ENCODE measurements around the gene TMEM38B. TPM values are rescaled to one million over a fixed set of nuclear protein-coding genes. Genes with fewer than 3 reads are reported as not detected.

Gene TMEM38B
- total RNA-seq, 1 donor from 2014 or later: 11.8 TPM

- no peak for TF ChIP-seq CTCF (IDR thresholded peaks at IDR 0.05; ENCODE audit: unreplicated experiment)
- peaks cover 4% of the 10 kb centered on the region for H3K36me3 Mint-ChIP-seq (ENCODE audit: low read depth, unreplicated experiment)
- no peak for DNase-seq (ENCODE audit: low spot score)
- no peaks in the 10 kb centered on the region for H3K9me3 Mint-ChIP-seq (ENCODE audit: unreplicated experiment)
- H3K27ac Mint-ChIP-seq (ENCODE audit: unreplicated experiment): no peak overlapping the region
- peaks cover 6% of the 10 kb centered on the region for H3K4me1 Mint-ChIP-seq (ENCODE audit: unreplicated experiment)
- no peak overlapping the region for H3K4me3 Mint-ChIP-seq (ENCODE audit: unreplicated experiment)
- H3K27me3 Mint-ChIP-seq (ENCODE audit: unreplicated experiment): peaks cover 1% of the 10 kb centered on the region
Observed at GRCh38 chr9:105663914-105664313, 30.4 kb upstream of the TMEM38B start.

DNA sequence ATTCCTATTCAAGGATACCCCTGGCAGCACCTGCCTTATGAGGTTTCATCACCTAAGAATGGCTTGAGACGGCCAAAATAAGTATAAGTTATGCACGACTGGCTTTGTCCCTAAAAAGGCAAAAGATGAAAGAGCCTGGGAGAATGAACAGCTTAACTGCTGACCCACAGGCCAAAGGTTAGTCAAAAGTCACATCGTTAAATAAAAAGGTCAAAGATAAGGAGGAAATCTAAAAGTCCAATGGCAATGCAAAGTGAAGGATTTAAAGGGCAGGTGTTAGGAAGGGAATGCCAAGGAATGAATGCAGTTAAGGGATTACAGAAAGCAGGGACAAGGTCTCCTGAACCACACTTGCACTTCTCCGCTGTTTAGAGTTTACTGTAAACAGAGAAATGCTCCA lies 26.5 kb upstream of the TMEM38B start:
- no peak for DNase-seq (ENCODE audit: low spot score)
- H3K36me3 Mint-ChIP-seq (ENCODE audit: low read depth, unreplicated experiment): no peaks in the 10 kb centered on the region
- H3K4me3 Mint-ChIP-seq (ENCODE audit: unreplicated experiment): no peak overlapping the region
- H3K27ac Mint-ChIP-seq (ENCODE audit: unreplicated experiment): no peak overlapping the region
- H3K9me3 Mint-ChIP-seq (ENCODE audit: unreplicated experiment): no peaks in the 10 kb centered on the region
- peaks cover 2% of the 10 kb centered on the region for H3K4me1 Mint-ChIP-seq (ENCODE audit: unreplicated experiment)
- no peaks in the 10 kb centered on the region for H3K27me3 Mint-ChIP-seq (ENCODE audit: unreplicated experiment)
- TF ChIP-seq CTCF (IDR thresholded peaks at IDR 0.05; ENCODE audit: unreplicated experiment): no peak

GRCh38 chr9:105670315-105670714 lies 24.0 kb upstream of the TMEM38B start:
- no peaks in the 10 kb centered on the region for H3K9me3 Mint-ChIP-seq (ENCODE audit: unreplicated experiment)
- H3K4me3 Mint-ChIP-seq (ENCODE audit: unreplicated experiment): no peak overlapping the region
- no peaks in the 10 kb centered on the region for H3K36me3 Mint-ChIP-seq (ENCODE audit: low read depth, unreplicated experiment)
- H3K27me3 Mint-ChIP-seq (ENCODE audit: unreplicated experiment): no peaks in the 10 kb centered on the region
- H3K4me1 Mint-ChIP-seq (ENCODE audit: unreplicated experiment): peaks cover 2% of the 10 kb centered on the region
- DNase-seq (ENCODE audit: low spot score): no peak
- no peak for TF ChIP-seq CTCF (IDR thresholded peaks at IDR 0.05; ENCODE audit: unreplicated experiment)
- no peak overlapping the region for H3K27ac Mint-ChIP-seq (ENCODE audit: unreplicated experiment)

DNA sequence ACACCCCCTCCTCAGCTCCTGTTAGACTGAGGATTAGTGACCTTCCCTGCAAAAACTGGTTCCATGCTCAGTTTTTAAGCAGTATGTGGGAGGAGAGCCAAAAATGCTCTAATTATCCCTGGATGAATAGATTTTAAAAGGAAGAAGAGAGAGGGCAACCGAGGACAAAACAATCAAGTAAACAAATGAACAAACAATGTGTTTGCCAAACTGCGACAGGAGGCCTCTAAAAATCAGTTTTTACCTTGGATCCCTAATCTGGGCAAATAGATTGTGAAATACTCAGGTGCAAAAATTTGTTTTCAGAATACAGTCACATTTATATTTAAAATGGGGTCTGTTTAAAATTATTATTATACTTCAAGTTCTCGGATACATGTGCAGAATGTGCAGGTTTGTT lies 23.6 kb upstream of the TMEM38B start:
- Mint-ChIP-seq H3K27me3 (ENCODE audit: unreplicated experiment) (no peaks in the 10 kb centered on the region), H3K36me3 (ENCODE audit: low read depth, unreplicated experiment) (no peaks in the 10 kb centered on the region), H3K4me3 (ENCODE audit: unreplicated experiment) (no peak overlapping the region), H3K9me3 (ENCODE audit: unreplicated experiment) (no peaks in the 10 kb centered on the region), H3K27ac (ENCODE audit: unreplicated experiment) (no peak overlapping the region), H3K4me1 (ENCODE audit: unreplicated experiment) (peaks cover 2% of the 10 kb centered on the region)
- TF ChIP-seq CTCF (IDR thresholded peaks at IDR 0.05; ENCODE audit: unreplicated experiment): no peak
- DNase-seq (ENCODE audit: low spot score): no peak

GRCh38 chr9:105672711-105673234 lies 21.6 kb upstream of the TMEM38B start:
- no peak overlapping the region for H3K27ac Mint-ChIP-seq (ENCODE audit: unreplicated experiment)
- no peaks in the 10 kb centered on the region for H3K36me3 Mint-ChIP-seq (ENCODE audit: low read depth, unreplicated experiment)
- DNase-seq (ENCODE audit: low spot score): no peak
- H3K27me3 Mint-ChIP-seq (ENCODE audit: unreplicated experiment): no peaks in the 10 kb centered on the region
- H3K4me3 Mint-ChIP-seq (ENCODE audit: unreplicated experiment): no peak overlapping the region
- no peak for TF ChIP-seq CTCF (IDR thresholded peaks at IDR 0.05; ENCODE audit: unreplicated experiment)
- H3K4me1 Mint-ChIP-seq (ENCODE audit: unreplicated experiment): peaks cover 7% of the 10 kb centered on the region
- no peaks in the 10 kb centered on the region for H3K9me3 Mint-ChIP-seq (ENCODE audit: unreplicated experiment)

All from endothelial cell (in vitro differentiated cells).